Mesendoderm (in vitro differentiated cells): Measurements from ENCODE around the gene PIGL.

Experiments
- DNase-seq: peaks from one replicate; pipeline ENCODE4 v3.0.0; 2013
- H2AK5ac ChIP-seq: 2 replicates; pipeline ENCODE4 v1.6.1; 2013; ENCODE audit warnings: low read length, inconsistent platforms
- H2BK120ac ChIP-seq: 2 replicates; pipeline ENCODE4 v1.6.1; 2013; ENCODE audit warnings: low read depth, mild to moderate bottlenecking, low read length, moderate library complexity, mixed read lengths
- H2BK15ac ChIP-seq: replicated peaks from 2 replicates; pipeline ENCODE4 v1.6.1; 2013; ENCODE audit warnings: low read depth, mild to moderate bottlenecking, moderate library complexity
- H2BK5ac ChIP-seq: 2 replicates; pipeline ENCODE4 v1.6.1; 2013; ENCODE audit warnings: low read length, inconsistent platforms
- H3K18ac ChIP-seq: 2 replicates; pipeline ENCODE4 v1.6.1; 2013; ENCODE audit warnings: mild to moderate bottlenecking, low read length, mixed read lengths
- H3K23ac ChIP-seq: one replicate; pipeline ENCODE4 v1.6.1; 2013; ENCODE audit warnings: low read length
- H3K27ac ChIP-seq: 2 replicates; pipeline ENCODE4 v1.5.1; 2013; ENCODE audit warnings: low read depth, mild to moderate bottlenecking, inconsistent platforms, low read length, moderate library complexity
- H3K27me3 ChIP-seq: 2 replicates; pipeline ENCODE4 v1.6.1; 2013; ENCODE audit warnings: low read length, control low read depth, mild to moderate bottlenecking, inconsistent platforms; ENCODE audit not compliant: insufficient read depth, poor library complexity
- H3K36me3 ChIP-seq: 2 replicates; pipeline ENCODE4 v1.6.1; 2013; ENCODE audit warnings: low read length, inconsistent platforms; ENCODE audit not compliant: control insufficient read depth, insufficient read depth
- H3K4ac ChIP-seq: one replicate; pipeline ENCODE4 v1.6.1; 2013; ENCODE audit warnings: low read depth, mild to moderate bottlenecking, low read length, moderate library complexity
- H3K4me1 ChIP-seq: 2 replicates; pipeline ENCODE4 v1.6.1; 2013; ENCODE audit warnings: low read depth, low read length, inconsistent platforms; ENCODE audit not compliant: control insufficient read depth
- H3K4me2 ChIP-seq: 2 replicates; pipeline ENCODE4 v1.6.1; 2013; ENCODE audit warnings: low read length
- H3K4me3 ChIP-seq: 2 replicates; pipeline ENCODE4 v1.5.1; 2013; ENCODE audit warnings: mild to moderate bottlenecking, low read length
- H3K56ac ChIP-seq: one replicate; pipeline ENCODE4 v1.6.1; 2013; ENCODE audit warnings: low read length
- H3K79me1 ChIP-seq: 2 replicates; pipeline ENCODE4 v1.6.1; 2013; ENCODE audit warnings: low read length, inconsistent platforms
- H3K79me2 ChIP-seq: 2 replicates; pipeline ENCODE4 v1.6.1; 2013; ENCODE audit warnings: mild to moderate bottlenecking, low read length; ENCODE audit not compliant: control insufficient read depth, insufficient read depth
- H3K9ac ChIP-seq: 2 replicates; pipeline ENCODE4 v1.6.1; 2013; ENCODE audit warnings: low read length, inconsistent platforms
- H4K5ac ChIP-seq: one replicate; pipeline ENCODE4 v1.6.1; 2013; ENCODE audit warnings: low read length
- H4K8ac ChIP-seq: one replicate; pipeline ENCODE4 v1.6.1; 2013; ENCODE audit warnings: low read depth, mild to moderate bottlenecking, control low read depth, low read length, moderate library complexity
- WGBS: extraction: QIAGEN DNeasy Blood & Tissue Kit; methylation state at CpG from one replicate; pipeline ENCODE4 v1.1.7; 2013; ENCODE audit warnings: low lambda C conversion rate, missing lambda C conversion rate; ENCODE audit not compliant: insufficient coverage; ENCODE audit errors: extremely low coverage; 5-methylcytosine and 5-hydroxymethylcytosine counted together

The PIGL gene

GRCh38 chr17:16314859-16315258 is 97.8 kb downstream of the PIGL start:
- no peak overlapping the region for H4K8ac ChIP-seq
- H2BK120ac ChIP-seq = no peak overlapping the region
- H3K4ac ChIP-seq = no peak overlapping the region
- H3K4me1 ChIP-seq = no peaks in the 10 kb centered on the region
- no peak overlapping the region for H4K5ac ChIP-seq
- no peaks in the 10 kb centered on the region for H3K79me1 ChIP-seq
- H3K4me3 ChIP-seq = no peak overlapping the region
- no peaks in the 10 kb centered on the region for H3K36me3 ChIP-seq
- no peak overlapping the region for H3K9ac ChIP-seq
- DNase-seq = no peak
- no peak overlapping the region for H2BK15ac ChIP-seq
- H3K18ac ChIP-seq = no peak overlapping the region
- no peak overlapping the region for H2AK5ac ChIP-seq
- H3K56ac ChIP-seq = no peak overlapping the region
- H3K27me3 ChIP-seq = no peaks in the 10 kb centered on the region
- WGBS = no CpG with 5 or more reads among the region's 3 CpGs
- H3K4me2 ChIP-seq = no peak overlapping the region
- H3K27ac ChIP-seq = no peak overlapping the region
- no peak overlapping the region for H3K23ac ChIP-seq
- H3K79me2 ChIP-seq = no peaks in the 10 kb centered on the region
- H2BK5ac ChIP-seq = no peak overlapping the region

GRCh38 chr17:16319969-16320368 is 103.0 kb downstream of the PIGL start:
- no peak overlapping the region for H3K18ac ChIP-seq
- no peak overlapping the region for H3K23ac ChIP-seq
- H3K79me2 ChIP-seq = no peaks in the 10 kb centered on the region
- no peak overlapping the region for H3K56ac ChIP-seq
- H3K4ac ChIP-seq = no peak overlapping the region
- H2BK15ac ChIP-seq = no peak overlapping the region
- no CpG with 5 or more reads among the region's 3 CpGs for WGBS
- no peaks in the 10 kb centered on the region for H3K4me1 ChIP-seq
- no peak overlapping the region for H3K4me2 ChIP-seq
- no peak overlapping the region for H2BK120ac ChIP-seq
- H2BK5ac ChIP-seq = no peak overlapping the region
- H3K79me1 ChIP-seq = no peaks in the 10 kb centered on the region
- no peak overlapping the region for H4K5ac ChIP-seq
- no peak overlapping the region for H3K4me3 ChIP-seq
- H3K27me3 ChIP-seq = no peaks in the 10 kb centered on the region
- H3K36me3 ChIP-seq = no peaks in the 10 kb centered on the region
- no peak overlapping the region for H4K8ac ChIP-seq
- no peak overlapping the region for H3K9ac ChIP-seq
- no peak overlapping the region for H2AK5ac ChIP-seq
- DNase-seq = no peak
- H3K27ac ChIP-seq = no peak overlapping the region

DNA sequence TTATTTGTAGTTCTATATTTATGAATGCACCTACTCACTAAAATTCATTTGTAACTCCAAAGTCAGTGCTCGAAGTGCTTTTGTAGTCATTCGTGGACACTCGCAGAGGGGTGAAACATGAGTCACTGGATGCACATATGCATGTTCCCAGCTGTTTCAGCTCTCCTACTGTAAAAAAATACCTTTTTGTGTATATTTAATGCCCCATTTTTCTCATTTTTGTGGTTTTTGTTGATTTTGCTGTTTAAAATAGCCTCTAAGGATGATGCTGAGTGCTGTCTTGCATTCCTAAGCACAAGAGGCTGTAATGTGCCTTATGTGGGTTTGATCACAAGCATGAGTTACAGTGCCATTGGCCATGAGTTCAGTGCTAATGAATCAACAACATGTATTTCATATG is 105.6 kb downstream of the PIGL start:
- no CpG with 5 or more reads among the region's 3 CpGs for WGBS
- DNase-seq = no peak
- no peaks in the 10 kb centered on the region for H3K27me3 ChIP-seq
- H3K79me1 ChIP-seq = no peaks in the 10 kb centered on the region
- H3K56ac ChIP-seq = no peak overlapping the region
- H3K4me1 ChIP-seq = no peaks in the 10 kb centered on the region
- no peak overlapping the region for H3K23ac ChIP-seq
- H2BK15ac ChIP-seq = no peak overlapping the region
- H3K4me2 ChIP-seq = no peak overlapping the region
- no peak overlapping the region for H2AK5ac ChIP-seq
- H4K8ac ChIP-seq = no peak overlapping the region
- H3K4me3 ChIP-seq = no peak overlapping the region
- no peak overlapping the region for H3K9ac ChIP-seq
- H4K5ac ChIP-seq = no peak overlapping the region
- no peak overlapping the region for H3K18ac ChIP-seq
- no peak overlapping the region for H2BK5ac ChIP-seq
- H3K27ac ChIP-seq = no peak overlapping the region
- no peak overlapping the region for H2BK120ac ChIP-seq
- no peak overlapping the region for H3K4ac ChIP-seq
- H3K36me3 ChIP-seq = peaks cover 9% of the 10 kb centered on the region
- no peaks in the 10 kb centered on the region for H3K79me2 ChIP-seq

GRCh38 chr17:16325964-16326363 is 109.0 kb downstream of the PIGL start:
- no peak overlapping the region for H3K9ac ChIP-seq
- no peak for DNase-seq
- no peak overlapping the region for H3K4me3 ChIP-seq
- no peak overlapping the region for H4K8ac ChIP-seq
- H2AK5ac ChIP-seq = no peak overlapping the region
- H3K36me3 ChIP-seq = peaks cover 9% of the 10 kb centered on the region
- H3K23ac ChIP-seq = no peak overlapping the region
- H4K5ac ChIP-seq = no peak overlapping the region
- H3K4me1 ChIP-seq = no peaks in the 10 kb centered on the region
- H3K27ac ChIP-seq = no peak overlapping the region
- no peaks in the 10 kb centered on the region for H3K79me1 ChIP-seq
- H2BK5ac ChIP-seq = no peak overlapping the region
- no peaks in the 10 kb centered on the region for H3K79me2 ChIP-seq
- H3K56ac ChIP-seq = no peak overlapping the region
- no peak overlapping the region for H2BK15ac ChIP-seq
- no CpG with 5 or more reads among the region's 1 CpG for WGBS
- no peak overlapping the region for H2BK120ac ChIP-seq
- H3K18ac ChIP-seq = no peak overlapping the region
- no peak overlapping the region for H3K4ac ChIP-seq
- H3K4me2 ChIP-seq = no peak overlapping the region
- no peaks in the 10 kb centered on the region for H3K27me3 ChIP-seq

GRCh38 chr17:16327018-16327417 is 110.0 kb downstream of the PIGL start:
- Histone ChIP-seq H2AK5ac (no peak overlapping the region), H2BK120ac (no peak overlapping the region), H3K4ac (no peak overlapping the region), H3K4me1 (no peaks in the 10 kb centered on the region), H3K27ac (no peak overlapping the region), H4K8ac (no peak overlapping the region), H3K18ac (no peak overlapping the region), H3K23ac (no peak overlapping the region), H3K56ac (no peak overlapping the region), H3K9ac (no peak overlapping the region), H3K4me3 (no peak overlapping the region), H3K79me2 (no peaks in the 10 kb centered on the region), H2BK15ac (no peak overlapping the region), H3K36me3 (peaks cover 9% of the 10 kb centered on the region), H3K79me1 (no peaks in the 10 kb centered on the region), H4K5ac (no peak overlapping the region), H3K4me2 (no peak overlapping the region), H2BK5ac (no peak overlapping the region), H3K27me3 (no peaks in the 10 kb centered on the region)
- no peak for DNase-seq
- no CpG with 5 or more reads among the region's 3 CpGs for WGBS

DNA sequence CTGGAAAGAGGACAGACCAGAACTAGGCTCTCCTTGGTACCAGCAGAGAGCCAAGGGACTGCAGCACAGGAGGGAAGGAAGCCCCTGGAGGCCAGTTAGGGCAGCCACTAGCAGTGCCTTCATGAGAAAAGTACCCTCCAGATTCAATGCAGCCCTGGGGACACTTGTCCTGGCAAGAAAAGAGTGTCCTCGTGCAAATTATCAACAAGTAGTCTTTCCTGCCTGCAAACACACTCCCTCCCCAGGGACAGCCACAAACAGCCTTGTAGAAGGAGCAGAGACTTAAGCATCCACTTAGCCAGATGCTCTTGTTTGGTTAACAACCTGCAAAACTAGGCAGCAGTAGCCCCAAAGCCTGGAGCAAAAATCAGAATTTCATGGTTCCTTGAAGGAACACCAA is 112.0 kb downstream of the PIGL start:
- H2BK5ac ChIP-seq = no peak overlapping the region
- H3K18ac ChIP-seq = no peak overlapping the region
- H2BK15ac ChIP-seq = no peak overlapping the region
- H2AK5ac ChIP-seq = no peak overlapping the region
- H3K27me3 ChIP-seq = no peaks in the 10 kb centered on the region
- no peak overlapping the region for H3K9ac ChIP-seq
- no CpG with 5 or more reads among the region's 1 CpG for WGBS
- H4K8ac ChIP-seq = no peak overlapping the region
- H3K4me2 ChIP-seq = no peak overlapping the region
- H3K56ac ChIP-seq = no peak overlapping the region
- H3K4me3 ChIP-seq = no peak overlapping the region
- H4K5ac ChIP-seq = no peak overlapping the region
- no peak overlapping the region for H2BK120ac ChIP-seq
- no peak overlapping the region for H3K27ac ChIP-seq
- peaks cover 9% of the 10 kb centered on the region for H3K36me3 ChIP-seq
- H3K79me1 ChIP-seq = no peaks in the 10 kb centered on the region
- peak; percentile 22 for DNase-seq
- no peak overlapping the region for H3K4ac ChIP-seq
- H3K79me2 ChIP-seq = no peaks in the 10 kb centered on the region
- H3K23ac ChIP-seq = no peak overlapping the region
- H3K4me1 ChIP-seq = no peaks in the 10 kb centered on the region
